GM19193 (cell line): ENCODE measurements around the gene ZKSCAN3.

Source experiments
- POLR2A ChIP-seq: IDR thresholded peaks from 4 replicates; pipeline ENCODE4 v1.6.1; 2011; ENCODE audit not compliant: insufficient read depth, insufficient read length; ENCODE audit errors: extremely low read depth

Gene ZKSCAN3

DNA sequence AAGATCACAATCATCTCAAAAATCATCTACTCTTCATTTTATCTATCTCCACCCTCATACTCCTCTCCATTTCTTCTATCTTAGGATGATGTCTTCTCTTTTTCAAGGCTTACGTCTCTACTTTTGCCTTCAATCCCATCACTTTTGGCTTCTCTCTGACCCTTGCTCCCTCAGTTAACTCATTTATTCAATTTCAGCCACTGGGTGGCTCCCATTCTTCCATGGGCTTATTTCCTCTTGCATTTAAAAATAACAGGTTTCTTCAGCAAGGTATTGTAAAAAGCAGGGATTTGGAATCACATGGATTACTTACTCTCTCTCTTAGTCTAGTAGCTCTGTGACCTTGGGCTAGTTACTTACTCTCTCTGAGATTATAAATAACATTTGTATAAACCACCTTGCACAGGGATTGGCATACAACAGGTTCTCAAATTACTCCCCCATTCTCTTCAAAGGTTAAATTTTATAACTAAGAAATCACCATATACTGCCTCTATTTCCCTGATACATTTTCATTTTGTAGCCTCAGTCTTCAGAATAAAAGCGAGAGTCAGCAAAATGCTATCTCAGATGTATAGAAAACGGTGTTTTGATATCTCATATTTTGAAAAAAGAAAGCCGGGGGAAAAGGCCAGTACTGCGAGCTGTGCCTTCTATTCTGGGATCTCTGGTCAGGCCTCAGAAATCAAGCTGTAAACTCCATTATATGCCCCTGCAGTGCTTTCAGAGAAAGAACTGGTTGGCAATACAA is 44.3 kb downstream of the ZKSCAN3 start:
- TF ChIP-seq POLR2A: no peak

DNA sequence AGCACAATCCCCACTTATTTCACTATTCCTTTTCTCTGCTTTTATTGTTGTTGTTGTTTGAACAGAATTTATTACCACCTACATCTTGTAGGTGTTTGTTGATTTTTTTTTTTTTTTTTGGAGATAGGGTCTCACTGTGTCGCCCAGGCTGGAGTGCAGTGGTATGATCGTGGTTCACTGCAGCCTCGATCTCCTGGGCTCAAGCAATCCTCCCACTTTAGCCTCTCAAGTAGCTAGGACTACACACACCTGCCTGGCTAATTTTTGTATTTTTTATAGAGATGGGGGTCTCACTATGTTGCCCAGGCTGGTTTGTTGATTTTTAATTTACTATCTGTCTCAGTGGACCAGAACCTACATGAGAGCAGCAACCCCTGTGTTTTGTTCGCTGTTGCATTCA is 46.2 kb downstream of the ZKSCAN3 start:
- TF ChIP-seq POLR2A: no peak

DNA sequence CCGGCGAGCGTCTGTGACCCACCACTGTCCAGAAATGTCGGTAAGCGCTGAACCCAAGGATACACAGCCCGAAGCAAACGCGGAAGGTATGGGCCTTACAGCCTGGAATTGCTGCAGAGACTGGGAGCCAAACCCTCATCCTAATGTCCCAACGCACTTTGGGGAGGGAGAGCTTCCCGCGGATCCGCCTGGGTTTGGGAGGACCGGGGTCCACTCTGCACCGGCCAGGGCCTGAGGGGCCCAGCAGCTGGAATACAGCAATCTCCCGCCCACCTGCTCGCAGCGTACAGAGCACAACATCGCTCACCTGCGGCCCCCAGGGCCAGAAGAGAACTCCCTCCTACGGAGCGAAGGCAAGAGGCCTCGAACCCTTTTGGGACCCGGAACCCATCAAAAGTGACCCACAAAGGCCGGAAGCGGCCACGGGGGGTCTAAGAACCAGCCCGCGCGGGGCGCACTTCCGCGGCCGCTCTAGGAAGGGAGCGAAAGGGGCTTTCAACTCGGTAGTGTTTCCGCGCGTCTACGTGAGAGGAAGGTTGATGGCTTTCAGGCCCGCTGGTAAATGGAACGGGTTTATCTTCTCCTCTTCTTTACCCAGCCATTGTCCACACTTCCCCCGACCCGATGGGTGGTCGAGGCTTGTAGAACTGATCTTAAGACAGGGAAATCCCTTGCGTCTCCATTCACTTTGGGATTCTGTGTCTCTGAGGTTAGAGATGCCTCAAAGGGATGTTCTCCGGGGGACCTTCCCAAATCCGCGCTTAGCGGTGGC is 49.8 kb downstream of the ZKSCAN3 start, which contains the start of gene ZSCAN12:
Gene ZSCAN12, minus strand, starts transcription at position 398 of the 772 bp plus-strand sequence. CDS start 1,342 bp downstream, outside the sequence.
- peak; percentile 84 for TF ChIP-seq POLR2A

DNA sequence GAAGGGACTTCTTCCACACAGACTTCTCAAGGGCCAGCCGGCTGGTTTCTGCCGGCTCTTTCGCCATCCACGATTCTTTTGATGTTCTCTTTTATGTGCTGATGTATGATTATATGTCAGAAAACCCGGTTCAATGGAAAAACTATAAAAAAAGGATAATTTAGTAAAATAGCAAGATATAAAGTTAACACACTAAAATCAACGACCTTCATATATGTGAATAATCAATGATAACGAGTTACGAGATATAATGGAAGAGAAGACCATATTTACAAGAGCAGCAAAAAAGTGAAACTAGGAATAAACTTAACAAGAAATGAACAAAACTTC is 50.3 kb downstream of the ZKSCAN3 start:
- TF ChIP-seq POLR2A: no peak

DNA sequence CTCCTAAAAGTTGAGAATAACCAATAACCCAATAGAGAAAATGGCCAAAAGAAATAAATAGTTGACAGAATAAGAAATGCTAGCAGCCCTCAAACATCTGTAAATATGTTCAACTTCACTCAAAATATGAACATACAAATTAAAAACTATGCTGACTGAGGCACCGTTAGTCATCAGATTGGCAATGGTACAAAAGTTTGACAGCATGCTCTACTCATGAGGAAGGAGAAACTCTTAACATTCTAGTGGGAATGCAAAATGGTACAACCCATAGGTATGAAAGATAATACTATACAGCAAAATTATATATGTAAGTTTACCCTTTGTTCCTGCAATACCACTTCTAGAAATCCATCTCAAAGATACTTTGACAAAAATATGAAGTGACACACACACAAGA is 51.4 kb downstream of the ZKSCAN3 start:
- TF ChIP-seq POLR2A: no peak

DNA sequence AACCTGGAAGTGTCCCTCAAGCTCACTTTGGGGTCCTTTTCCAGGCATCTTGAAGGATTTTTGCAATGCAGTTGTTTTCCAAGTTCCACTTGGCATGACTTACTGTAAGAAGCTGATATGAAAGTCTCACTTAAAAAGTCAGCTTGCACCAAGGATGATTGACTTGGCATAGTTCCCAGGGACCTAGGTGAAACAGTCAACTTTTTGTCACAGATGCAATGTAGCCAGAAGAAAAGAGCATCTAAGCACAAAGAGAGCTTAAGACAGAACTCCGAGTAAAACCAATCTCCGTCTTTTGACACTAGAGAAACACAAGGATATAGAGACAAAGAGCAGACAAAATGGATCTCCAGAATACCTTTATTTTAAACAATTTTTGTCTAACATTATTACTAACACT is 52.5 kb downstream of the ZKSCAN3 start:
- no peak for TF ChIP-seq POLR2A

DNA sequence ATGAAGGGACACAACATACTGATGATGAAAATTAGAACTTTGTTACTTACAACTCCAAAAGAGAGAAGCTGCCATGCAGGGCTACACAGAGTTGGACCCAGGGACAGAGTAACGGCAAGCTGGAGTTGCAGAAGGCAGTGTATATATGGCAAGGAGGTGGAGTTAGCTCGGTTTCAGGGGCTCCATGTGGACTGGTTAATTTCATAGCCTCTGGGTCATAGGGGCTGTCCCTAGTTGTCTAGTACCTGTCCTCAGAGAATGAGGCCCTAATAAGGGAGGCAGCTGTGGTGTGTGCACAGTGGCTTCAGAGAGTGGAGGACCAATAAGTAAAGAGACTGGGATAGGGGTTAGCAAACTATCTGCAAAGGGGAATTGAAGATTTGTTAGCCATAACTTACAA is 57.7 kb downstream of the ZKSCAN3 start:
- TF ChIP-seq POLR2A: no peak

DNA sequence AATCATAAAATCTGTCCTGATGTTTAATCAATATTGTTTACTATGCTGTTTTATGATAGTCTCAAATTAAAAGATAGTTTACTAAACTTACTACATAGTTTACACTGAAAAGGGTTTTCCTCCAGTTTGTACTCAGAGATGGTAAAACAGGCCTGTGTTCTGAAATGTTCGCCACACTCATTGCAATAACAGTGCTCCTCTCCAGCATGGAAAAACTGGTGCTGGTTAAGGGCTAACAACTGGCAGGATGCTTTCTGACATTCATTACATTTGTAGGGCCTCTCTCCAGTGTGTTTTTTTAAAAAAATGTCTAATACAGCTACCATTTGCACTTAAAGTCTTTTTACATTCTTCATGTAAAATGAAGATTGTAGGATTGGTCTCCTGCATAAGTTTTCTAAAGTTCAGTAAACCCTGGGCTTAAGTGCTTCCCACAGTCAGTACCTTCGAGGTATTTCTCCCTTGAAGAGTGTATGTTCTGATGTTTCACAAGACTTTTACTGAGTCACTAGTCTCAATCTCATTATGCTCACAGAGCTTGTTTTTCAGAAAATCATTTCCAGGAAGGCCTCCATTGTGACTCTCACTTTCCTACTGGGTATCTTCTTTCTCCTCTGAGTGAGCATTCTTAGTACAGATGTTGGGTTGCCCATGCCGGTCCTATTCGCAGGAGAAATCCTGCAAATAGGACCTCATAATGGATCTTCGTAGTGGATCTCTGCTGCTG is 58.5 kb downstream of the ZKSCAN3 start:
- TF ChIP-seq POLR2A: no peak

DNA sequence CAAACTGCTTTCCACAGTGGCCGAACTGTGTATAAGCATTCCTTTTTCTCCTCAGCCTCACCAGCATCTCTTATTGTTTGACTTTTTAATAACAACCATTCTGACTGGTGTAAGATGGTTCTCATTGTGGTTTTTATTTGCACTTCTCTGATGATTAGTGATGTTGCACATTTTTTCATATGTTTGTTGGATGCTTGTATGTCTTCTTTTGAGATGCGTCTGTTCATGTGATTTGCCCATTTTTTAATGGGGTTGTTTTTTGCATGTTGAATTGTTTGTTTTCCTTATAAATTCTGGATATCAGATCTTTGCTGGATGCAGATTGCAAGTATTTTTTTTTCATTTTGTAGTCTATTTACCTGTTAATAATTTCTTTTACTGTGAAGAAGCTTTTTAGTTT is 61.0 kb downstream of the ZKSCAN3 start:
- TF ChIP-seq POLR2A: no peak

DNA sequence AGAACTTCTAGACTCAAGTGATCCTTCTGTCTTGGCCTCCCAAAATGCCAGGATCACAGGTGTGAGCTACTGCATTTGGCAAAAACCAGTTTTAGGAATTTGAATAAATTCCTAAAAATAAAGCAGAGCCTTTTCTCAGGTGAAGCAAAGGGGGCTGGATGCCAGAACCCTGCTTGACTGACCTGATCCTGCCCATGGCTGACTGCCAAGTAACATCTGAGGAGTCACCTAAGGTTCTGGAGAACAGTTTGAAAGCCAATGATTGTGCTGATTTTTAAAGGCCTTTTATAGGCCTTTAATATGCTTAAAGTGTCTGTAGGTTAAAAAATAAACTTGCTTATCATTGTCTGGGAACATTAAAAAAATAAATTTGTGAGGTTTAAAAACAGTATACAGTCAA is 63.9 kb downstream of the ZKSCAN3 start:
- TF ChIP-seq POLR2A: no peak
